Osteoblast (primary cell): ENCODE data around the gene EREG. TPM values are rescaled to one million over a fixed set of nuclear protein-coding genes. Genes with fewer than 3 reads are reported as not detected.

Experiments
- DNase-seq: peaks from one replicate; pipeline ENCODE4 v3.0.0; 2011; ENCODE audit warnings: low spot score, mixed read lengths; ENCODE audit not compliant: insufficient read length; ENCODE audit errors: missing footprints
- H2AFZ ChIP-seq: 2 replicates; pipeline ENCODE4 v1.6.0; 2011; ENCODE audit warnings: mild to moderate bottlenecking, low read length
- H3K27ac ChIP-seq: 2 replicates; pipeline ENCODE4 v1.5.1; 2011; ENCODE audit warnings: mild to moderate bottlenecking, low read depth, low read length, moderate library complexity
- H3K27me3 ChIP-seq: 2 replicates; pipeline ENCODE4 v1.6.0; 2012; ENCODE audit warnings: mild to moderate bottlenecking, control low read depth, inconsistent platforms, low read length, moderate library complexity; ENCODE audit not compliant: insufficient read depth
- H3K36me3 ChIP-seq: 2 replicates; pipeline ENCODE4 v1.5.1; 2011; ENCODE audit warnings: mild to moderate bottlenecking, low read length, control low read depth, moderate library complexity; ENCODE audit not compliant: insufficient read depth
- H3K4me1 ChIP-seq: 2 replicates; pipeline ENCODE4 v1.5.1; 2011; ENCODE audit warnings: mild to moderate bottlenecking, low read length, control low read depth, moderate library complexity; ENCODE audit not compliant: insufficient read depth
- H3K4me2 ChIP-seq: 2 replicates; pipeline ENCODE4 v1.6.0; 2011; ENCODE audit warnings: mild to moderate bottlenecking, low read length; ENCODE audit not compliant: insufficient read depth
- H3K4me3 ChIP-seq: fragments of 200-600 bp; sonication (generic); 3 replicates; pipeline ENCODE4 v1.5.1; 2012; ENCODE audit warnings: mild to moderate bottlenecking, low read length, inconsistent platforms; ENCODE audit not compliant: insufficient read depth
- H3K79me2 ChIP-seq: 2 replicates; pipeline ENCODE4 v1.6.0; 2012; ENCODE audit warnings: mild to moderate bottlenecking, low read length, control low read depth, inconsistent platforms; ENCODE audit not compliant: insufficient read depth
- H3K9me3 ChIP-seq: 2 replicates; pipeline ENCODE4 v1.5.1; 2011; ENCODE audit warnings: low read depth, low read length, control low read depth
- H4K20me1 ChIP-seq: 2 replicates; pipeline ENCODE4 v1.6.0; 2012; ENCODE audit warnings: mild to moderate bottlenecking, low read length, control low read depth; ENCODE audit not compliant: insufficient read depth
- total RNA-seq: library from RNA; depleted of rRNA; stranded (reverse); fragments of >200 nt; gene quantifications from 2 replicates; pipeline ENCODE4 v1.2.3, GENCODE V29; 2012
- TF ChIP-seq, protein P1 (sequence below): IDR thresholded peaks from 2 replicates; pipeline ENCODE4 v1.5.1; 2011; ENCODE audit warnings: mild to moderate bottlenecking, low read depth, low read length, moderate library complexity; ENCODE audit errors: extremely low read depth

The EREG gene
- total RNA-seq, 1 donor = 1.1 TPM

DNA sequence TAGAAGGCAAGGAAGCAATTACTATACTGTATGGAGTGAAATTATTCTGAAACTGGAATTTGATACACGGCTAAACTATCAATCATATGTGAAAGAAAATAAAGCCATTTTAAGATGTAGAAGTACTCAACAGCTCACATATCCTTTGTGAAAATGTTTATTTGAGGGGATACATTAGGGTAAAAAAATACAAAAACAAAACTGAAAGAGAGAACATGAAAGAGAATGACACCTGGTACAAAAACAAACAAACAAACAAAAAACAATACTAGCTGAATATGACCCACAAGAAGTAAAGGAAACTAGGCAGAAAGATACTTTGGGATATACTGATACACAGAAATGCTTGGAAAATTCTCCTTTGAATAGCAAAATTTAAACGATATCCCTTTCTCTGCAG lies 59.2 kb downstream of the EREG start:
- no peak for DNase-seq
- Histone ChIP-seq H3K79me2 (no peaks in the 10 kb centered on the region), H2AFZ (no peak overlapping the region), H3K36me3 (no peaks in the 10 kb centered on the region), H3K4me1 (peaks cover 12% of the 10 kb centered on the region), H3K4me2 (no peak overlapping the region), H3K9me3 (no peaks in the 10 kb centered on the region), H3K27ac (no peak overlapping the region), H4K20me1 (no peaks in the 10 kb centered on the region), H3K27me3 (no peaks in the 10 kb centered on the region), H3K4me3 (no peak overlapping the region)
- TF ChIP-seq, protein P1, sequence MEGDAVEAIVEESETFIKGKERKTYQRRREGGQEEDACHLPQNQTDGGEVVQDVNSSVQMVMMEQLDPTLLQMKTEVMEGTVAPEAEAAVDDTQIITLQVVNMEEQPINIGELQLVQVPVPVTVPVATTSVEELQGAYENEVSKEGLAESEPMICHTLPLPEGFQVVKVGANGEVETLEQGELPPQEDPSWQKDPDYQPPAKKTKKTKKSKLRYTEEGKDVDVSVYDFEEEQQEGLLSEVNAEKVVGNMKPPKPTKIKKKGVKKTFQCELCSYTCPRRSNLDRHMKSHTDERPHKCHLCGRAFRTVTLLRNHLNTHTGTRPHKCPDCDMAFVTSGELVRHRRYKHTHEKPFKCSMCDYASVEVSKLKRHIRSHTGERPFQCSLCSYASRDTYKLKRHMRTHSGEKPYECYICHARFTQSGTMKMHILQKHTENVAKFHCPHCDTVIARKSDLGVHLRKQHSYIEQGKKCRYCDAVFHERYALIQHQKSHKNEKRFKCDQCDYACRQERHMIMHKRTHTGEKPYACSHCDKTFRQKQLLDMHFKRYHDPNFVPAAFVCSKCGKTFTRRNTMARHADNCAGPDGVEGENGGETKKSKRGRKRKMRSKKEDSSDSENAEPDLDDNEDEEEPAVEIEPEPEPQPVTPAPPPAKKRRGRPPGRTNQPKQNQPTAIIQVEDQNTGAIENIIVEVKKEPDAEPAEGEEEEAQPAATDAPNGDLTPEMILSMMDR = no peak

DNA sequence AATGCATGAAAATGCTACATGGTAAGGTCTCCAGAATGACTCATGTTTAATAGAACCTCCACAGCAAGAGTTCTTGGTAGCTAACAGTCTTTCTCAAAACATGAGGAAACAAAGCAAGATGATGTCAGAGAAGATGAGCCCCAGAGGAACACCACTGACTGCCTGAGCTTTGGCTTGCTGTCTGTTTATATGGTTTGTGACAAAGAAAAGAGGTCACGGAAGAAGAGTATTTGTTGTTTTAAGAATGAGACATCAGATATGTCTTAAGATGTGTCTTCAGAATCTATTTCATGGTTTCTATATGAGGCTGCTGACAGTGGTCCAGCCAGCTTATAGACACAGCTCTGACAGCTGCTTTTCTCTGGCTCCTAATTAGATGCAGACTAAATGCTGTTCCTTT lies 61.2 kb downstream of the EREG start:
- H3K9me3 ChIP-seq = no peaks in the 10 kb centered on the region
- no peaks in the 10 kb centered on the region for H3K27me3 ChIP-seq
- TF ChIP-seq, protein P1 = no peak
- H3K4me2 ChIP-seq = peak overlapping the region; percentile 2
- H4K20me1 ChIP-seq = no peaks in the 10 kb centered on the region
- DNase-seq = no peak
- no peak overlapping the region for H3K4me3 ChIP-seq
- peak overlapping the region; percentile 13 for H2AFZ ChIP-seq
- H3K4me1 ChIP-seq = peaks cover 12% of the 10 kb centered on the region
- H3K36me3 ChIP-seq = no peaks in the 10 kb centered on the region
- H3K27ac ChIP-seq = peak overlapping the region; percentile 77
- no peaks in the 10 kb centered on the region for H3K79me2 ChIP-seq

DNA sequence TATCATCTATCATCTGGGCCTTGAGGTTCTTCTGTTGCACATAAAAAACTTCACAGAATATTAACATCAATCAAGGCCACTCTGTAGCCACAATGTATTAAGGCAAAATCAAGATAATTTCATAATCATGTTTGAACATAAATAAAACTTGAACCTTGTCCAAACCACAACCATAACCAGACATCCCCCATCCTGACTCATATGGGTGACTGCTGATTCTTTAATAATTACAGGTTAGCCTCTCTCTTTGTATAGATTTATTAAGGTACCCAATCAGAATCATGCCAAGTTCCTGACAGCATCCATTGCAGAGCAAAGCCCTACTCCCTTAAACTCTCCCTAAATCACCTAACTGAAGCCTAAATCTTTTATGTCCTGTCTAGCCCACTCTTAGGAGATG lies 63.3 kb downstream of the EREG start:
- Histone ChIP-seq H4K20me1 (no peaks in the 10 kb centered on the region), H3K4me1 (peaks cover 16% of the 10 kb centered on the region), H3K36me3 (no peaks in the 10 kb centered on the region), H3K4me3 (no peak overlapping the region), H3K9me3 (no peaks in the 10 kb centered on the region), H3K27me3 (no peaks in the 10 kb centered on the region), H3K27ac (no peak overlapping the region), H3K4me2 (no peak overlapping the region), H3K79me2 (no peaks in the 10 kb centered on the region), H2AFZ (no peak overlapping the region)
- TF ChIP-seq, protein P1 = no peak
- DNase-seq = no peak

DNA sequence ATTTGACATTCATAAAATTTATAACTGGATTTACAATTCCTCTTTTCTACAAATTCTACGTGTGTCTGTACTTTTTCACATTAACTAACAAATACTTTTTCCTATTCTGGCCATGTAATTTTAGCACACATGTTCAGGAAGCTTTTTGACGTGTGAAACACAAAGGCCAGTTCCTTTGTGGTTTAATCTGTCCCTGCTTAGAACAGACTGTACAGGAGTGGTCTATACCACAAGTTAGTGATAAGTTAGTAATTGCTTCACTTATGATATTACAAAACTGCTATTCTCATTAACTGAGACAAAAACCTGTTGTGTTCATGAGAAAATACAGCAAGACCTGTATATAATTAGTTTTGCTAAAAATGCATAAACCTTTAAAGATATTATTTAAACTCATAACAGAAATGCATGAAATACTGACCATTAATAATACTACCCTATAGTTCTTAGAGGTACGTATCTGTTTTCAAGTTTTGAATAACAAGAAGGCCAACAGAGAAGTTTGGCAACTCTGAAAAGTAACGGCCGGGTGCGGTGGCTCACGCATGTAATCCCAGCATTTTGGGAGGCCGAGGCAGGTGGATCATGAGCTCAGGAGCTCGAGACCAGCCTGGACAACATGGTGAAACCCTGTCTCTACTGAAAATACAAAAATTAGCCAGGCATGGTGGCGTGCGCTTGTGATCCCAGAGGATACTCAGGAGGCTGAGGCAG lies 66.3 kb downstream of the EREG start:
- H3K4me2 ChIP-seq = no peak overlapping the region
- no peaks in the 10 kb centered on the region for H3K36me3 ChIP-seq
- H3K9me3 ChIP-seq = no peaks in the 10 kb centered on the region
- no peaks in the 10 kb centered on the region for H3K27me3 ChIP-seq
- TF ChIP-seq, protein P1 = no peak
- H3K4me3 ChIP-seq = no peak overlapping the region
- H3K4me1 ChIP-seq = peaks cover 8% of the 10 kb centered on the region
- H3K79me2 ChIP-seq = no peaks in the 10 kb centered on the region
- H3K27ac ChIP-seq = no peak overlapping the region
- H4K20me1 ChIP-seq = no peaks in the 10 kb centered on the region
- DNase-seq = no peak
- no peak overlapping the region for H2AFZ ChIP-seq
